GM12872 (cell line): ENCODE data around the gene LTA4H.

ENCODE experiments used
- CTCF ChIP-seq: IDR thresholded peaks from 3 replicates; pipeline ENCODE4 v1.5.1; 2011; ENCODE audit warnings: low read depth, mild to moderate bottlenecking, low read length, moderate library complexity; ENCODE audit not compliant: insufficient read depth

Gene LTA4H

GRCh38 chr12:96020314-96021003, 14.9 kb downstream of the LTA4H start:
- no peak for TF ChIP-seq CTCF

- TF ChIP-seq CTCF: peak; percentile 9; the same call in 1 of the 3 replicates
These were observed 19.7 kb downstream of the LTA4H start for GRCh38 chr12:96015672-96016071.

GRCh38 chr12:96014943-96015599, 20.3 kb downstream of the LTA4H start:
- no peak for TF ChIP-seq CTCF

GRCh38 chr12:96007729-96008128, 27.7 kb downstream of the LTA4H start:
- no peak for TF ChIP-seq CTCF

GRCh38 chr12:96006727-96007126, 28.7 kb downstream of the LTA4H start:
- TF ChIP-seq CTCF: no peak

- TF ChIP-seq CTCF: no peak
These were observed 34.5 kb downstream of the LTA4H start for GRCh38 chr12:96000858-96001257.

- no peak for TF ChIP-seq CTCF
These were observed 35.9 kb downstream of the LTA4H start for GRCh38 chr12:95999484-95999883.
